Thyroid gland (tissue), 4 donors: ENCODE measurements around the gene NR4A3.
"Not testable (repeated sequence)": the region's sequence is repeated elsewhere in the genome, so short reads cannot be mapped to it uniquely, and the experiment has no call there.

Experiments used
- POLR2A ChIP-seq, 2 donors: fragments of 450-650 bp; IDR thresholded peaks; one replicate each; pipeline ENCODE4 v1.6.1; 2017; ENCODE audit warnings: antibody characterized with exemption in 2 of 2, mild to moderate bottlenecking in 2 of 2, moderate library complexity in 1 of 2
- TF ChIP-seq, protein P1 (sequence below), 6 experiments: fragments of 200-600 bp in 3 of 6; fragments of 450-650 bp in 3 of 6; sonication (generic) in 3 of 6; IDR thresholded peaks; one replicate each; pipeline ENCODE4 v1.5.1; 2016 to 2019; ENCODE audit warnings: antibody characterized with exemption in 6 of 6, mild to moderate bottlenecking in 2 of 6, inconsistent platforms in 1 of 6, moderate library complexity in 1 of 6

DNA sequence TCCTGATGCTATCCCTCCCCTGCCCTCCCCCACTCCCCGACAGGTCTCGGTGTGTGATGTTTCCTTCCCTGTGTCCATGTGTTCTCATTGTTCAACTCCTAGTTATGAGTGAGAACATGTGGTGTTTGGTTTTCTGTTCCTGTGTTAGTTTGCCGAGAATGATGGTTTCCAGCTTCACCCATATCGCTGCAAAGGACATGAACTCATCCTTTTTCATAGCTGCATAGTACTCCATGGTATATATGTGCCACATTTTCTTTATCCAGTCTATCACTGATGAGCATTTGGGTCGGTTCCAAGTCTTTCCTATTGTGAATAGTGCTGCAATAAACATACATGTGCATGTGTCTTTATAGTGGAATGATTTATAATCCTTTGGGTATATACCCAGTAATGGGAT, 39.3 kb upstream of the NR4A3 start:
- TF ChIP-seq POLR2A (IDR thresholded peaks at IDR 0.05), result not testable (repeated sequence)
- TF ChIP-seq, protein P1, sequence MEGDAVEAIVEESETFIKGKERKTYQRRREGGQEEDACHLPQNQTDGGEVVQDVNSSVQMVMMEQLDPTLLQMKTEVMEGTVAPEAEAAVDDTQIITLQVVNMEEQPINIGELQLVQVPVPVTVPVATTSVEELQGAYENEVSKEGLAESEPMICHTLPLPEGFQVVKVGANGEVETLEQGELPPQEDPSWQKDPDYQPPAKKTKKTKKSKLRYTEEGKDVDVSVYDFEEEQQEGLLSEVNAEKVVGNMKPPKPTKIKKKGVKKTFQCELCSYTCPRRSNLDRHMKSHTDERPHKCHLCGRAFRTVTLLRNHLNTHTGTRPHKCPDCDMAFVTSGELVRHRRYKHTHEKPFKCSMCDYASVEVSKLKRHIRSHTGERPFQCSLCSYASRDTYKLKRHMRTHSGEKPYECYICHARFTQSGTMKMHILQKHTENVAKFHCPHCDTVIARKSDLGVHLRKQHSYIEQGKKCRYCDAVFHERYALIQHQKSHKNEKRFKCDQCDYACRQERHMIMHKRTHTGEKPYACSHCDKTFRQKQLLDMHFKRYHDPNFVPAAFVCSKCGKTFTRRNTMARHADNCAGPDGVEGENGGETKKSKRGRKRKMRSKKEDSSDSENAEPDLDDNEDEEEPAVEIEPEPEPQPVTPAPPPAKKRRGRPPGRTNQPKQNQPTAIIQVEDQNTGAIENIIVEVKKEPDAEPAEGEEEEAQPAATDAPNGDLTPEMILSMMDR (IDR thresholded peaks at IDR 0.05), result not testable (repeated sequence)
